Spleen (tissue), 11 donors: ENCODE results near the gene RAB25. TPM values are rescaled to one million over a fixed set of nuclear protein-coding genes. Genes with fewer than 3 reads are reported as not detected.
A peak's percentile ranks its signal among the peaks of the same experiment; 100 is the strongest.

ENCODE experiments used
- DNase-seq: peaks from one replicate; pipeline ENCODE4 v3.0.0-alpha.2; 2020
- H3K27ac ChIP-seq, 8 donors: fragments of 200-600 bp; sonication (generic) in 7 of 8; 1 replicate in 4 of 8; 2 replicates in 4 of 8; pipeline versions ENCODE4 v1.5.0 to v1.8.0; 2016 to 2021; ENCODE audit warnings: inconsistent platforms in 4 of 8, mild to moderate bottlenecking in 4 of 8, moderate library complexity in 1 of 8
- H3K27me3 ChIP-seq, 7 donors: fragments of 200-600 bp; sonication (generic) in 6 of 7; replicated peaks in 1 of 7; 1 replicate in 4 of 7; 2 replicates in 3 of 7; pipeline versions ENCODE4 v1.5.0 to v1.8.0; 2016 to 2021; ENCODE audit warnings: inconsistent platforms in 3 of 7, mild to moderate bottlenecking in 1 of 7
- H3K36me3 ChIP-seq, 6 donors: fragments of 200-600 bp; sonication (generic) in 5 of 6; 1 replicate in 4 of 6; 2 replicates in 2 of 6; pipeline versions ENCODE4 v1.5.0 to v1.8.0; 2016 to 2021; ENCODE audit warnings: inconsistent platforms in 2 of 6
- H3K4me1 ChIP-seq, 6 donors: fragments of 200-600 bp; sonication (generic) in 5 of 6; 1 replicate in 3 of 6; 2 replicates in 3 of 6; pipeline versions ENCODE4 v1.5.0 to v1.8.0; 2016 to 2021; ENCODE audit warnings: inconsistent platforms in 3 of 6
- H3K4me3 ChIP-seq, 8 donors: fragments of 200-600 bp; sonication (generic) in 7 of 8; 1 replicate in 4 of 8; 2 replicates in 4 of 8; pipeline versions ENCODE4 v1.5.0 to v1.8.0; 2016 to 2021; ENCODE audit warnings: inconsistent platforms in 4 of 8, mild to moderate bottlenecking in 4 of 8, moderate library complexity in 2 of 8
- H3K9me3 ChIP-seq, 8 donors: fragments of 200-600 bp; sonication (generic) in 7 of 8; 1 replicate in 4 of 8; 2 replicates in 4 of 8; pipeline versions ENCODE4 v1.5.0 to v1.8.0; 2016 to 2021; ENCODE audit warnings: inconsistent platforms in 4 of 8
- CTCF ChIP-seq, 11 experiments: fragments of 200-600 bp in 7 of 11; fragments of 450-650 bp in 4 of 11; sonication (generic) in 4 of 11; IDR thresholded peaks in 8 of 11; conservative IDR thresholded peaks in 3 of 11; 1 replicate in 7 of 11; 2 replicates in 4 of 11; pipeline versions ENCODE4 v1.4.0 to v1.8.0; 2016 to 2021; ENCODE audit warnings: antibody characterized with exemption in 11 of 11, inconsistent platforms in 4 of 11, mild to moderate bottlenecking in 1 of 11
- POLR2A ChIP-seq, 3 donors: fragments of 450-650 bp; IDR thresholded peaks; one replicate each; pipeline ENCODE4 v1.5.1; 2017; ENCODE audit warnings: antibody characterized with exemption in 3 of 3, mild to moderate bottlenecking in 1 of 3
- POLR2AphosphoS5 ChIP-seq, 3 donors: sonication (generic); formaldehyde crosslinking; IDR thresholded peaks; one replicate each; pipeline ENCODE4 v1.5.1; 2017; ENCODE audit warnings: antibody characterized with exemption in 3 of 3
- WGBS, 5 donors: extraction: QIAGEN DNeasy Blood & Tissue Kit in 3 of 5; methylation state at CpG; one replicate each; pipeline versions ENCODE4 v1.1.5 to v1.1.7; 2013 to 2018; 5-methylcytosine and 5-hydroxymethylcytosine counted together
- intact Hi-C: fragments of 100-400 bp; cut with DNase I; formaldehyde crosslinking; loops from one replicate; pipeline ENCODE4 v1.15.0; 2023; ENCODE audit warnings: low total_unique reads
- polyA plus RNA-seq, 3 donors: library from polyadenylated mRNA; stranded (reverse); fragments of 200-250 nt; gene quantifications; one replicate each; pipeline ENCODE4 v1.2.1, GENCODE V29; 2013
- total RNA-seq, 7 donors: library from RNA; depleted of rRNA in 3 of 7; stranded (reverse); fragments of >200 nt in 3 of 7; fragmentation: NEBNext Ultra II Directional in 4 of 7; extraction: Animal tissue kit (Norgen Biotek cat#: 25700) in 4 of 7; gene quantifications; one replicate each; pipeline versions ENCODE4 v1.1.0 to v1.2.1, GENCODE V29; 2016 to 2021
- donor health status: healthy with polysubstance abuse.
- donor health status: DM: no; HTN: no; CAD: no; lungs with moderate emphysema.
- donor health status: DM: no; HTN: no; CAD: no.
- donor health status: Bipolar disorder and iron deficiency.
- donor health status: healthy.
- donor health status: DM: no; HTN: no; CAD: no.
- donor health status: DM: yes; HTN: yes; CAD: no.

The RAB25 gene
- total and polyA plus RNA-seq, 10 donors, result 0.28 to 0.70 (median 0.50) TPM; not detected in 5

DNA sequence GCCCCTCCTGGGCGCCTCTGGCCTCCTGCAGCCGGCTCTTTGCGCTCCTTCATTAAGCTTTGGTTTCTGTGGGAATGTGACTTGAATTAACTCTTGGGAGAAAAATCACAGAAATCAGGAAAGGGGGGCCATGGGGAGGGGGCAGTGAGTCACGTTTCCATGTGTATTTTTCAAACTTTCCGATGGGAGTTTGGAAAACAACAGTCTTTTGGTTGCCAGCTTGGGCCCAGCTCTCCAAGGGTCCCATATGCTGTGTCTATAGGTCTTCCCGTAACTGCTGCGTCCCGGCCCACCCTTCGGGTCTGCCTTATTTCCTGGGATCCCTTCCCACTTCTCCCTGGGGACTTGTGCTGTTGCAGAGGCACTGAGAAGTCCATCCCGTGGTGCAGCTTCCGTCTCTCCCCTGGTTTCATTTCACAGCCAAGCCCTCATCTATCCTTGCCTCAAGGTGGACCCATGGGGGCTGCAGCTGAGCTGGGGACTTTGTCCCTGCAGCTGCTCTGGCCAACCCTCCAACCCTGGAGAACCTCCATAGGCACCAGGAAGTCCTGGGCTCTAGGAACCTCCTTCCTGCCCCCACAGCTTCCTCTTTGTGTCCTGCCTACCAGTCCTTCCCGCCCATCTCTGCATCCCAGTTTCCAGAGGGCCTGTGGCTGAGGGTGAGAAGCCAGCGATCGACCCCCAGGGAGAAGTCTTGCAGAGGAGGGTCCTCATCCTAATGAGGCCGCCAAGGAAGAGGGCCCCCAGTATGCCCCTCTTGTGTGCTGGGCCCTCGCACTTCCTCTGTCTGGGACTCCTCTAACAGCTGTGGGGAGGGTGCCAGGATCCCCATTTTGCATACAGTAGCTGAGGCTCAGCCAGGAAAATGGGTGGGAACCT is 41.9 kb downstream of the RAB25 start:
- no peaks in the 10 kb centered on the region for H3K36me3 ChIP-seq
- 74 to 82% (median 81%) methylated on average over 15 to 16 of the region's 16 CpGs for WGBS, 5 donors
- TF ChIP-seq POLR2AphosphoS5 (IDR thresholded peaks at IDR 0.05) (no peak), POLR2A (IDR thresholded peaks at IDR 0.05) (no peak), CTCF (IDR thresholded peaks at IDR 0.05 in 8 of 11, conservative IDR thresholded peaks at IDR 0.05 in 3 of 11) (no peak)
- H3K4me3 ChIP-seq, result no peak overlapping the region
- H3K4me1 ChIP-seq, result peaks cover 23 to 72% (median 55%) of the 10 kb centered on the region in 6 donors
- peaks cover 0 to 19% (median 0%) of the 10 kb centered on the region in 7 donors for H3K27me3 ChIP-seq
- intact Hi-C loops, result no loop called here
- H3K9me3 ChIP-seq, result no peaks in the 10 kb centered on the region
- peak overlapping the region in 5 of 8 donors; percentile 23 to 85 (median 85) for H3K27ac ChIP-seq
- no peak for DNase-seq

DNA sequence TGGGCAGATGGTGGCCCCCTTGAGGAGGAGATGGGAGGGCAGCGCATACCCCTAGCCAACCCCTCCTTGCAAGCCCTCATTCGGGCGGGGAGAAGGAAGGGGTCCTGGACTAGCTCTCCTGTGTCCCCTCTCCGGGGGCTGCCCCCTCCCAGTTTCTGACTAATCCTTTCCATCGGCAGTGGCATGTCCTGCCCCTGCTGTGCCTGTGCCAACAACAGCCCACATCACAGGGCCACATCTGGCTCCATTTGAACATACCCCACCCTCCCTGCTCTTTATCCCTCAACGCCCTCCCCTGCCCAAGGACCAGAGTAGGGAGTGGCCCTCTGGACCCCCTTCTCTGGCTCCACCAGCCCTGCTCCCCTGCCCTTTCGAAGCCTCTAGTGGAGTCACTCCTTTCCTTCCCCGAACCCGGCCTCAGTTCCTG is 42.6 kb downstream of the RAB25 start:
- peaks cover 0 to 19% (median 0%) of the 10 kb centered on the region in 7 donors for H3K27me3 ChIP-seq
- WGBS, 5 donors, result 59 to 74% (median 59%) methylated on average over 6 to 9 of the region's 9 CpGs
- no peak overlapping the region for H3K4me3 ChIP-seq
- TF ChIP-seq CTCF (IDR thresholded peaks at IDR 0.05 in 8 of 11, conservative IDR thresholded peaks at IDR 0.05 in 3 of 11), result no peak
- TF ChIP-seq POLR2A (IDR thresholded peaks at IDR 0.05), result no peak
- TF ChIP-seq POLR2AphosphoS5 (IDR thresholded peaks at IDR 0.05), result no peak
- H3K9me3 ChIP-seq, result no peaks in the 10 kb centered on the region
- H3K36me3 ChIP-seq, result no peaks in the 10 kb centered on the region
- peaks cover 23 to 72% (median 54%) of the 10 kb centered on the region in 6 donors for H3K4me1 ChIP-seq
- no peak for DNase-seq
- intact Hi-C loops, result no loop called here
- peak overlapping the region in 6 of 8 donors; percentile 23 to 85 (median 78) for H3K27ac ChIP-seq

DNA sequence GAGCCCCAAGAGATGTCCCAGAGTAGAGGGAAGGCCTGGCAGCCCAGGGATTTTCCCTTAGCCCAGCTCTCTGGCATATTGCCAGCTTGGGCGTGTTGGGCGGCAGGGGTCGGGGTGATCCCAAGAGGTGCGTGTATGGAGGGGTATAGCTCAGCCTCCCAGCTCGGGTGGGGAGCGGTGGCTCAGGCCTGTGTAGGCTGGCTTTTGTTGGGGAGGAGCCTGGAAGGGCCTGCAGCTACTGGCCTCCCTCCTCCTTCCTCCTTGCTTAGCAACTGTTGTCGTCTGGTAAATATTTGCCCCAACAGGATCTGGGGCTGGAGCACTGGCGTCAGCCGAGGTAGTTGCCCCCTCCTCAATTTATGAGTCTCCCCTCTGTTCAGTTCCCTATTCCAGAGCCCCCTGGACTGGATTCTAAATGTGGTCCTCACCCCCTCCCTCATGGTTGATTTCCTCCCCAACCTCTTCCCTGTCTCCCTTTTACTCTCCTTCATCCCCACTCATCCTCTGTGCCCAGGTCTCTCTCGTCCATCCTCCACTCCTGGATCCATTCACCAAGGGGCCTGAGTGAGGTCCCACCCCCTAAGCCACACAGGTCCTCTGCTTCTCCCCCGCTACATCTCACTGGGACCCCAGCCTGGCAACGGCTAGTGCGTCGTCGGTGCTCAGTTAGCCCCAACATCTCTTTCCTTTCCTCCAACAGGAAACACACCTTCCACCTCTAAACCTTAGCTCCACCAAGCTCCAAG is 43.3 kb downstream of the RAB25 start:
- WGBS, 5 donors, result 41 to 47% (median 42%) methylated on average over 9 to 15 of the region's 15 CpGs
- DNase-seq, result no peak
- peaks cover 23 to 72% (median 54%) of the 10 kb centered on the region in 6 donors for H3K4me1 ChIP-seq

More for the DNA sequence above, 43.3 kb downstream of the RAB25 start:
- H3K9me3 ChIP-seq, result no peaks in the 10 kb centered on the region
- TF ChIP-seq POLR2AphosphoS5 (IDR thresholded peaks at IDR 0.05) (peak; percentile 11 to 54 (median 42)), CTCF (IDR thresholded peaks at IDR 0.05 in 8 of 11, conservative IDR thresholded peaks at IDR 0.05 in 3 of 11) (no peak)
- peak overlapping the region in 6 of 8 donors; percentile 23 to 85 (median 84) for H3K27ac ChIP-seq
- H3K4me3 ChIP-seq, result no peak overlapping the region
- H3K27me3 ChIP-seq, result peaks cover 0 to 19% (median 0%) of the 10 kb centered on the region in 7 donors
- intact Hi-C loops, result no loop called here
- no peaks in the 10 kb centered on the region for H3K36me3 ChIP-seq
